PFSK-1 (cell line): ENCODE measurements around the gene SLC22A12.

Source experiments
- POLR2AphosphoS5 ChIP-seq: IDR thresholded peaks from 2 replicates; pipeline ENCODE4 v1.6.1; 2012; ENCODE audit warnings: low read depth, mild to moderate bottlenecking, control low read depth, low read length, moderate library complexity
- TAF1 ChIP-seq: IDR thresholded peaks from 2 replicates; pipeline ENCODE4 v1.6.1; 2012; ENCODE audit warnings: low read length, control low read depth, borderline replicate concordance; ENCODE audit not compliant: insufficient read depth

GRCh38 chr11:64608636-64609035 is 17.6 kb downstream of the SLC22A12 start:
- TF ChIP-seq TAF1: no peak
- TF ChIP-seq POLR2AphosphoS5: no peak
